GM21360 (cell line): Measurements from ENCODE around the gene CSDE1.

ENCODE experiments used
- ATAC-seq: cut with Tn5 transposase; IDR thresholded peaks from one replicate; pipeline ENCODE4 v1.9.1; 2021; ENCODE audit warnings: mild to moderate bottlenecking, moderate library complexity; ENCODE audit not compliant: unreplicated experiment

The CSDE1 gene

DNA sequence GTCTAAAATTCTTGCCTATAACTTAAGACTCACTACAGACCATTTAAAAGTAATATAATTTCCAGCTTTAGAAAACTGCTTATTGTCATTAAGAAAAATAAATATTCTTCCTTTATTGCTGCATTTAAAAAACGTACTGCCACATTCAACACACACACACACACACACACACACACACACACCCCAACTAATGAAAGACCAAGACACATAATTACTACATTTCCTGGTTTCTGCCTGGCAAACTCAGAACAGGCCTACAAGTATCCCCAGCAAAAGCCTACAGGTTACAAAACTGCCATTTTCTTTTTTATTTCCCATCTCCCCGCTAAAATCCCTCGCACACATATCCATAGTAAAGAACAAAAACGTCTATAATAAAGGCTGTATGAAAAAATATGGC is 89.4 kb downstream of the CSDE1 start:
- no peak for ATAC-seq

- no peak for ATAC-seq
These were observed 90.8 kb downstream of the CSDE1 start for GRCh38 chr1:114666954-114667353.
